Measurements from ENCODE around the gene COL4A1. TPM values are rescaled to one million over a fixed set of nuclear protein-coding genes. Genes with fewer than 3 reads are reported as not detected.

Gene COL4A1
- polyA plus RNA-seq, 1 donor = 146 TPM

GRCh38 chr13:110217811-110218210 lies 89.1 kb downstream of the COL4A1 start:
- no peaks in the 10 kb centered on the region for H3K9me3 ChIP-seq (ENCODE audit: control insufficient read depth, low read depth, low read length)
- peaks cover 5% of the 10 kb centered on the region for H3K4me1 ChIP-seq (ENCODE audit: control insufficient read depth, insufficient read depth, low read length)
- DNase-seq = no peak
- WGBS (ENCODE audit: insufficient coverage, low lambda C conversion rate) = 100% methylated on average over 1 of the region's 2 CpGs
- H3K27me3 ChIP-seq (ENCODE audit: control insufficient read depth, insufficient read depth, low read length) = no peaks in the 10 kb centered on the region
- H3K4me3 ChIP-seq (ENCODE audit: low read length) = no peak overlapping the region
- peaks cover 5% of the 10 kb centered on the region for H3K36me3 ChIP-seq (ENCODE audit: control insufficient read depth, insufficient read depth, low read length)
- H3K27ac ChIP-seq (ENCODE audit: low read length) = no peak overlapping the region

- Histone ChIP-seq H3K36me3 (ENCODE audit: control insufficient read depth, insufficient read depth, low read length) (peaks cover 10% of the 10 kb centered on the region), H3K27me3 (ENCODE audit: control insufficient read depth, insufficient read depth, low read length) (no peaks in the 10 kb centered on the region), H3K9me3 (ENCODE audit: control insufficient read depth, low read depth, low read length) (no peaks in the 10 kb centered on the region), H3K27ac (ENCODE audit: low read length) (no peak overlapping the region), H3K4me1 (ENCODE audit: control insufficient read depth, insufficient read depth, low read length) (peaks cover 5% of the 10 kb centered on the region), H3K4me3 (ENCODE audit: low read length) (no peak overlapping the region)
- no peak for DNase-seq
- 50% methylated on average over 1 of the region's 5 CpGs for WGBS (ENCODE audit: insufficient coverage, low lambda C conversion rate)
Measured at GRCh38 chr13:110217085-110217484, 89.9 kb downstream of the COL4A1 start.

GRCh38 chr13:110216398-110217041 lies 90.4 kb downstream of the COL4A1 start:
- Histone ChIP-seq H3K4me3 (ENCODE audit: low read length) (no peak overlapping the region), H3K4me1 (ENCODE audit: control insufficient read depth, insufficient read depth, low read length) (no peaks in the 10 kb centered on the region), H3K27me3 (ENCODE audit: control insufficient read depth, insufficient read depth, low read length) (no peaks in the 10 kb centered on the region), H3K9me3 (ENCODE audit: control insufficient read depth, low read depth, low read length) (no peaks in the 10 kb centered on the region), H3K27ac (ENCODE audit: low read length) (no peak overlapping the region), H3K36me3 (ENCODE audit: control insufficient read depth, insufficient read depth, low read length) (peaks cover 10% of the 10 kb centered on the region)
- WGBS (ENCODE audit: insufficient coverage, low lambda C conversion rate) = no CpG with 5 or more reads among the region's 10 CpGs
- DNase-seq = no peak

GRCh38 chr13:110216006-110216397 lies 91.0 kb downstream of the COL4A1 start:
- no CpG with 5 or more reads among the region's 4 CpGs for WGBS (ENCODE audit: insufficient coverage, low lambda C conversion rate)
- no peaks in the 10 kb centered on the region for H3K27me3 ChIP-seq (ENCODE audit: control insufficient read depth, insufficient read depth, low read length)
- H3K27ac ChIP-seq (ENCODE audit: low read length) = no peak overlapping the region
- H3K4me1 ChIP-seq (ENCODE audit: control insufficient read depth, insufficient read depth, low read length) = no peaks in the 10 kb centered on the region
- DNase-seq = no peak
- H3K9me3 ChIP-seq (ENCODE audit: control insufficient read depth, low read depth, low read length) = no peaks in the 10 kb centered on the region
- no peak overlapping the region for H3K4me3 ChIP-seq (ENCODE audit: low read length)
- H3K36me3 ChIP-seq (ENCODE audit: control insufficient read depth, insufficient read depth, low read length) = peaks cover 13% of the 10 kb centered on the region

- H3K4me3 ChIP-seq (ENCODE audit: low read length) = no peak overlapping the region
- 40% methylated on average over 1 of the region's 7 CpGs for WGBS (ENCODE audit: insufficient coverage, low lambda C conversion rate)
- no peaks in the 10 kb centered on the region for H3K4me1 ChIP-seq (ENCODE audit: control insufficient read depth, insufficient read depth, low read length)
- DNase-seq = no peak
- no peak overlapping the region for H3K27ac ChIP-seq (ENCODE audit: low read length)
- H3K9me3 ChIP-seq (ENCODE audit: control insufficient read depth, low read depth, low read length) = no peaks in the 10 kb centered on the region
- H3K36me3 ChIP-seq (ENCODE audit: control insufficient read depth, insufficient read depth, low read length) = peaks cover 15% of the 10 kb centered on the region
- H3K27me3 ChIP-seq (ENCODE audit: control insufficient read depth, insufficient read depth, low read length) = no peaks in the 10 kb centered on the region
Measured at GRCh38 chr13:110215606-110216005, 91.4 kb downstream of the COL4A1 start.

GRCh38 chr13:110214637-110215036 lies 92.3 kb downstream of the COL4A1 start:
- Histone ChIP-seq H3K27me3 (ENCODE audit: control insufficient read depth, insufficient read depth, low read length) (no peaks in the 10 kb centered on the region), H3K27ac (ENCODE audit: low read length) (no peak overlapping the region), H3K9me3 (ENCODE audit: control insufficient read depth, low read depth, low read length) (no peaks in the 10 kb centered on the region), H3K4me3 (ENCODE audit: low read length) (no peak overlapping the region), H3K36me3 (ENCODE audit: control insufficient read depth, insufficient read depth, low read length) (peaks cover 18% of the 10 kb centered on the region), H3K4me1 (ENCODE audit: control insufficient read depth, insufficient read depth, low read length) (no peaks in the 10 kb centered on the region)
- WGBS (ENCODE audit: insufficient coverage, low lambda C conversion rate) = 100% methylated on average over 1 of the region's 5 CpGs
- no peak for DNase-seq

GRCh38 chr13:110213461-110214074 lies 93.4 kb downstream of the COL4A1 start:
- no peak for DNase-seq
- WGBS (ENCODE audit: insufficient coverage, low lambda C conversion rate) = no CpG with 5 or more reads among the region's 13 CpGs
- H3K27me3 ChIP-seq (ENCODE audit: control insufficient read depth, insufficient read depth, low read length) = no peaks in the 10 kb centered on the region
- peaks cover 18% of the 10 kb centered on the region for H3K36me3 ChIP-seq (ENCODE audit: control insufficient read depth, insufficient read depth, low read length)
- H3K27ac ChIP-seq (ENCODE audit: low read length) = no peak overlapping the region
- H3K4me3 ChIP-seq (ENCODE audit: low read length) = no peak overlapping the region
- H3K4me1 ChIP-seq (ENCODE audit: control insufficient read depth, insufficient read depth, low read length) = no peaks in the 10 kb centered on the region
- H3K9me3 ChIP-seq (ENCODE audit: control insufficient read depth, low read depth, low read length) = no peaks in the 10 kb centered on the region

- no peaks in the 10 kb centered on the region for H3K9me3 ChIP-seq (ENCODE audit: control insufficient read depth, low read depth, low read length)
- WGBS (ENCODE audit: insufficient coverage, low lambda C conversion rate) = no CpG with 5 or more reads among the region's 9 CpGs
- no peak overlapping the region for H3K27ac ChIP-seq (ENCODE audit: low read length)
- H3K4me3 ChIP-seq (ENCODE audit: low read length) = no peak overlapping the region
- DNase-seq = no peak
- H3K27me3 ChIP-seq (ENCODE audit: control insufficient read depth, insufficient read depth, low read length) = no peaks in the 10 kb centered on the region
- H3K36me3 ChIP-seq (ENCODE audit: control insufficient read depth, insufficient read depth, low read length) = peaks cover 22% of the 10 kb centered on the region
- no peaks in the 10 kb centered on the region for H3K4me1 ChIP-seq (ENCODE audit: control insufficient read depth, insufficient read depth, low read length)
Measured at GRCh38 chr13:110212529-110212928, 94.4 kb downstream of the COL4A1 start.

GRCh38 chr13:110211735-110212134 lies 95.2 kb downstream of the COL4A1 start:
- WGBS (ENCODE audit: insufficient coverage, low lambda C conversion rate) = no CpG with 5 or more reads among the region's 6 CpGs
- peaks cover 25% of the 10 kb centered on the region for H3K36me3 ChIP-seq (ENCODE audit: control insufficient read depth, insufficient read depth, low read length)
- no peak overlapping the region for H3K4me3 ChIP-seq (ENCODE audit: low read length)
- no peaks in the 10 kb centered on the region for H3K9me3 ChIP-seq (ENCODE audit: control insufficient read depth, low read depth, low read length)
- H3K27ac ChIP-seq (ENCODE audit: low read length) = no peak overlapping the region
- no peaks in the 10 kb centered on the region for H3K27me3 ChIP-seq (ENCODE audit: control insufficient read depth, insufficient read depth, low read length)
- no peak for DNase-seq
- H3K4me1 ChIP-seq (ENCODE audit: control insufficient read depth, insufficient read depth, low read length) = peaks cover 5% of the 10 kb centered on the region

GRCh38 chr13:110211046-110211445 lies 95.9 kb downstream of the COL4A1 start:
- Histone ChIP-seq H3K4me3 (ENCODE audit: low read length) (no peak overlapping the region), H3K27ac (ENCODE audit: low read length) (no peak overlapping the region), H3K9me3 (ENCODE audit: control insufficient read depth, low read depth, low read length) (no peaks in the 10 kb centered on the region), H3K4me1 (ENCODE audit: control insufficient read depth, insufficient read depth, low read length) (peaks cover 8% of the 10 kb centered on the region), H3K36me3 (ENCODE audit: control insufficient read depth, insufficient read depth, low read length) (peaks cover 27% of the 10 kb centered on the region), H3K27me3 (ENCODE audit: control insufficient read depth, insufficient read depth, low read length) (no peaks in the 10 kb centered on the region)
- DNase-seq = no peak
- no CpG with 5 or more reads among the region's 10 CpGs for WGBS (ENCODE audit: insufficient coverage, low lambda C conversion rate)

GRCh38 chr13:110210604-110210985 lies 96.4 kb downstream of the COL4A1 start:
- Histone ChIP-seq H3K36me3 (ENCODE audit: control insufficient read depth, insufficient read depth, low read length) (peaks cover 27% of the 10 kb centered on the region), H3K4me3 (ENCODE audit: low read length) (no peak overlapping the region), H3K27ac (ENCODE audit: low read length) (no peak overlapping the region), H3K4me1 (ENCODE audit: control insufficient read depth, insufficient read depth, low read length) (peaks cover 10% of the 10 kb centered on the region), H3K9me3 (ENCODE audit: control insufficient read depth, low read depth, low read length) (no peaks in the 10 kb centered on the region), H3K27me3 (ENCODE audit: control insufficient read depth, insufficient read depth, low read length) (no peaks in the 10 kb centered on the region)
- DNase-seq = no peak
- WGBS (ENCODE audit: insufficient coverage, low lambda C conversion rate) = no CpG with 5 or more reads among the region's 3 CpGs

All from large intestine (tissue), 3 donors.